ENCODE measurements around the gene CXXC5.

Gene CXXC5

GRCh38 chr5:139667001-139667729, 19.0 kb downstream of the CXXC5 start:
- no peak for DNase-seq

GRCh38 chr5:139667730-139668063, 19.5 kb downstream of the CXXC5 start:
- no peak for DNase-seq

- no peak for DNase-seq
Observed at GRCh38 chr5:139668064-139668880, 20.1 kb downstream of the CXXC5 start.

- DNase-seq = no peak
Observed at GRCh38 chr5:139668924-139669661, 20.9 kb downstream of the CXXC5 start.

DNA sequence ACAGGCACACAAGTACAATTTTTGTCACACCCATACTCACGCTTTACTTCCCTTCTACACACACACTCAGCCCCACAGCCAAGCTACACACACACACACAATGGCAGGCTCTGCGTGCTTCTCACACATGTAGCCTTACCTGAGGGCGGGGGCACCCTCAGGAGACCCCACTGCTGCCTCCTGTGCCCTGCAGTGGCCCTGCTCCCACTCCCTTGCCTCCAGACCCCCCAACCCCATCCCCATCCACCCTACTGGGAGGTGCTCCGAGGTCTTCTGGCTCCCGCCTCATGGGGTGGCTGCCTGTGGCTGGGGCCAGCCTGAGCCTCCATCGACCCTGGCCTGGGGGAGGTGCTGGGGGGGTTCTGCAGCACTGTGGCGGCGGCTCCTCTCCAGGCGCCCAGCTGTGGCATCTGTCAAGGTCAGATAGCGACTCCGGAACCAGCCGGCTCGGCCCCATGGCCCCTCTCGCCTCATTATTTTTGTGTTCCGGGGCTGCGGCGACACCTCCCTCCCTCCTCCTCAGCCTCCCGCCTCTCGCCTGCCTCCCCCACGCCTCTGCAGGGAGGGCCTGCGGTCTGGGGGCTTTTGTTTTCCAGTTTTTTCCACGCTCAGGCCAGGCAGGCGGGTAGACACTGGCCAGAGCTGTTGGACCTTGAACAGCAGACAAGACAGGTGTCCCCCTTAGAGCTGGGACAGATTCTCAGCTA, 21.7 kb downstream of the CXXC5 start:
- no peak for DNase-seq

- no peak for DNase-seq
Observed at GRCh38 chr5:139670369-139671095, 22.4 kb downstream of the CXXC5 start.

- DNase-seq = no peak
Observed at GRCh38 chr5:139671096-139671841, 23.1 kb downstream of the CXXC5 start.

- no peak for DNase-seq
Observed at GRCh38 chr5:139675213-139675612, 27.1 kb downstream of the CXXC5 start.

DNA sequence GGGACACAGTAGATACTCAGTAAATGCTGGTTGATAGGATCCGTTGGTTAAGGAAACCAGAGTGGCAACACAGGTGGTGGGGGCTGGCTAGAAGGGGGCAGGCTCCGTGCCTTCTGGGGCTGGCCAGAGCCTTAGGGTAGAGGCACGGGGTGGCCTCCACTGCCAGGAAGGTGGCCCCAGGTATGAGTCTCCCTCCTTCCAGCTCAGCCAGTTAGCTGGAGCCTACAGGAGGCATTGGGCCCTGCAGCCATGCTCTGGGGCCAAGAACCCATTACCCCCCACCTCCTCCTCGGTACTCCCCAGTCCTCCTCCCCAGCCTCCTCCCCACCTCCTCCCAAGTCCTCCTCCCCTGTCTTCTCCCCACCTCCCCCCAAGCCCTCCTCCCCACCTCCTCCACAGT, 27.7 kb downstream of the CXXC5 start:
- no peak for DNase-seq

- DNase-seq = no peak
Observed at GRCh38 chr5:139676406-139676805, 28.3 kb downstream of the CXXC5 start.

DNA sequence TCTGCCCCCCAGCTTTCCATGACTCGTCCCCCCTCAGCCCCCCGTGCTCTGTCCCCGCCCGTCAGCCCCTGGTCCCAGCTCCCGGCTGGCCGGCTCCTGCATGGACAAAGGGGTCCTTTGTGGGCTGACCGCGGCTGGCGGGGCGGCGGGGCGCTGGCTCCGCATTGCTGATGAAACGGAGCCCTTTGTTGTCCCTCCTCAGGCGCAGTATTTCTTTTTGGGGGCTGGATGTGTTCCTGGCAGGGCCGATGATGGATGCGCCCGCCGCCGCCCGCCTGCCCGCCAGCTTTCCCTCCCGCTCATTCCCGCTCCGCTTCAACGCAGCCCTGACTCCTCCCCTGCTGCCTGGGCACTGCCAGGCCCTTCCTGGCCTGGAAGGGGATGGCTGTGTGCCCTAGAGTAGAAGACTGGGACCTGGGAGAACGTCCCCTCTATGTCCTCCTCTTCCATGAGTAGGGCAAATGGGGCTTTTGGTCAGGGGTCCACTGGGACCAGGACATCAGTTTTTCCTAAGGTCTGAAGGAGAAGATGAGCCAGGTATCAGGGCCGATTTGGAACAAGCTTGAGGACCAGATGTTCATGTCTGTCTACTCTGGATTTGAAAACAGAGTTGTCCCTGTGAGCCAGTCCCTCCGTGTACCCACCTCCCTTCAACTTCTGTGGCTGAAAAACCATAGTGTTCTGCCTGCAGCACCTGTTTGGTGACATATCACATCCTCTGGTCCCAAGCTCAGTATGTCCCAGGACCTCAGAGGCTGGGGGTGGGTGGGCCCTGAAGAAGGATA, 29.0 kb downstream of the CXXC5 start:
- no peak for DNase-seq

DNA sequence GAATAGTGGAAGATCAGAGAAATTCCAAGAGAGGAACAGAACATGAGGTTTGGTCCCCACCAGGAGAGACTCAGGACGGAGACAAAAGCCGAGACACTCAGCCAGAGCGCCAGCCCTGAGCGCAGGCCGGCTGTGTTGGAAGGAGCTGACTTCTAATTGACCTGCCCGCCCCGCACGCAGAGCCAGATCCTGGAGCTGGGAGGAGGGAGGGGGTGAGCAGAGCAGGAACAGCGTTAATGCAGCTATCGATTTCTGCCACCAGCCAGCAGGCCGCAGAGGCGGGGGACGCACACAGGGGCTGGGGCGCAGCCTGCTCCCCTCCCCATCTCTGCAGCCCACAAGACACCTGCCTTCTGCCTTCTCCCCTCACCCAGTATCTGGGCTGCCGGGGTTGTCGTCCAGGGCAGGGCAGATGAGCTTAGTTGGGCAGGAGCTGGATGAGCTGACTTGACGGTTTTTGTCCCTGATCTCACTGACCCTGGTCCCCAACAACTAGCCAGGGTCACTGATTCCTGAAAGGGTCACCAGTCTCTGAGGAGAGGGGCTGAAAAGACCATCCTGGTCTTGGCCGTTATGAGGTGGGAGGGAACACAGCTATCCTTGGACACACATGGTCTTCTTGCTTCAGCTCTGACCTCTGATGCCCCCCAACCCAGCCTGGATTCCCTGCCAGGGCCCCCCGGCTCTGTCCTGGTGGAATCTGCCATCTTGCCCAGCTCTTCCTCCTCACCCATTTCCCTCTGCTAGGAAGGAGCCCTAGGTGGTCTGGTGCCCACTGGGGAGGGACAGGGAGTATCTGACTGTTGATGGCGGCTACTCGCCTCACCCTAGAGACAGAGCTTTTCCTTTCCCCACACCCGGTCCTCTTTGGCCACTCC, 29.8 kb downstream of the CXXC5 start:
- DNase-seq = no peak

- DNase-seq = no peak
Observed at GRCh38 chr5:139678751-139679750, 30.9 kb downstream of the CXXC5 start.

DNA sequence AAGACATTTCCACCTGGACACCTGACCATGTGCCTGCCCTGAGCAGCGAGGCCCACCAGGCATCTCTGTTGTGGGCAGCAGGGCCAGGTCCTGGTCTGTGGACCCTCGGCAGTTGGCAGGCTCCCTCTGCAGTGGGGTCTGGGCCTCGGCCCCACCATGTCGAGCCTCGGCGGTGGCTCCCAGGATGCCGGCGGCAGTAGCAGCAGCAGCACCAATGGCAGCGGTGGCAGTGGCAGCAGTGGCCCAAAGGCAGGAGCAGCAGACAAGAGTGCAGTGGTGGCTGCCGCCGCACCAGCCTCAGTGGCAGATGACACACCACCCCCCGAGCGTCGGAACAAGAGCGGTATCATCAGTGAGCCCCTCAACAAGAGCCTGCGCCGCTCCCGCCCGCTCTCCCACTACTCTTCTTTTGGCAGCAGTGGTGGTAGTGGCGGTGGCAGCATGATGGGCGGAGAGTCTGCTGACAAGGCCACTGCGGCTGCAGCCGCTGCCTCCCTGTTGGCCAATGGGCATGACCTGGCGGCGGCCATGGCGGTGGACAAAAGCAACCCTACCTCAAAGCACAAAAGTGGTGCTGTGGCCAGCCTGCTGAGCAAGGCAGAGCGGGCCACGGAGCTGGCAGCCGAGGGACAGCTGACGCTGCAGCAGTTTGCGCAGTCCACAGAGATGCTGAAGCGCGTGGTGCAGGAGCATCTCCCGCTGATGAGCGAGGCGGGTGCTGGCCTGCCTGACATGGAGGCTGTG, 32.4 kb downstream of the CXXC5 start:
- no peak for DNase-seq

DNA sequence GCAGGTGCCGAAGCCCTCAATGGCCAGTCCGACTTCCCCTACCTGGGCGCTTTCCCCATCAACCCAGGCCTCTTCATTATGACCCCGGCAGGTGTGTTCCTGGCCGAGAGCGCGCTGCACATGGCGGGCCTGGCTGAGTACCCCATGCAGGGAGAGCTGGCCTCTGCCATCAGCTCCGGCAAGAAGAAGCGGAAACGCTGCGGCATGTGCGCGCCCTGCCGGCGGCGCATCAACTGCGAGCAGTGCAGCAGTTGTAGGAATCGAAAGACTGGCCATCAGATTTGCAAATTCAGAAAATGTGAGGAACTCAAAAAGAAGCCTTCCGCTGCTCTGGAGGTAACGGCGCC, 32.9 kb downstream of the CXXC5 start:
- no peak for DNase-seq

DNA sequence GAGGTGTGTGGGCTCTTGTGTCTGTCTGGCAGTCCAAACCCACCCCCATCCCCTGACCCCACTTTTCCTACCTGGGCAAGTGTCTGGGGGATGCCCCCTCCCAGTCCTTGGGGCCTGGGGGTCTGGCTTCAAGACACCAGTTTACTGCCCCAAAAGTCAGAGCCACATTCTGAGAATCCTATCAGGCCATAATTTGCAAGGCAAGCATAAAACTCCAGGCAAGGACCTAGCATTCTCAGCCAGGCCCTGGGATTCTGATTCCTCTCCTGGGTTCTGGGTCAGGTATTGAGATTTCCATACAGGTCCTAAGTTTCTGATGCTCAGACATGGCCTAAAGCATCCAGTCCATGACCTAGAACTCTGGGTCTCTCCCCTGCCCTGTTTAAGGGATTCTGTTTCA, 33.3 kb downstream of the CXXC5 start:
- DNase-seq = no peak

- no peak for DNase-seq
Observed at GRCh38 chr5:139682016-139682975, 34.1 kb downstream of the CXXC5 start.
